Panc1 (cell line): ENCODE measurements around the gene NFS1.
A peak's percentile ranks its signal among the peaks of the same experiment; 100 is the strongest.

Source experiments
- POLR2AphosphoS5 ChIP-seq: IDR thresholded peaks from 2 replicates; pipeline ENCODE4 v1.6.1; 2012; ENCODE audit warnings: mild to moderate bottlenecking, low read depth, low read length, moderate library complexity
- SIN3A ChIP-seq: IDR thresholded peaks from 2 replicates; pipeline ENCODE4 v1.6.1; 2012; ENCODE audit warnings: low read depth, mild to moderate bottlenecking, low read length, moderate library complexity, borderline replicate concordance; ENCODE audit not compliant: insufficient read depth
- TF ChIP-seq, protein P1 (sequence below): fragments of 450-650 bp; IDR thresholded peaks from 2 replicates; pipeline ENCODE4 v1.5.1; 2017; ENCODE audit warnings: mild to moderate bottlenecking

DNA sequence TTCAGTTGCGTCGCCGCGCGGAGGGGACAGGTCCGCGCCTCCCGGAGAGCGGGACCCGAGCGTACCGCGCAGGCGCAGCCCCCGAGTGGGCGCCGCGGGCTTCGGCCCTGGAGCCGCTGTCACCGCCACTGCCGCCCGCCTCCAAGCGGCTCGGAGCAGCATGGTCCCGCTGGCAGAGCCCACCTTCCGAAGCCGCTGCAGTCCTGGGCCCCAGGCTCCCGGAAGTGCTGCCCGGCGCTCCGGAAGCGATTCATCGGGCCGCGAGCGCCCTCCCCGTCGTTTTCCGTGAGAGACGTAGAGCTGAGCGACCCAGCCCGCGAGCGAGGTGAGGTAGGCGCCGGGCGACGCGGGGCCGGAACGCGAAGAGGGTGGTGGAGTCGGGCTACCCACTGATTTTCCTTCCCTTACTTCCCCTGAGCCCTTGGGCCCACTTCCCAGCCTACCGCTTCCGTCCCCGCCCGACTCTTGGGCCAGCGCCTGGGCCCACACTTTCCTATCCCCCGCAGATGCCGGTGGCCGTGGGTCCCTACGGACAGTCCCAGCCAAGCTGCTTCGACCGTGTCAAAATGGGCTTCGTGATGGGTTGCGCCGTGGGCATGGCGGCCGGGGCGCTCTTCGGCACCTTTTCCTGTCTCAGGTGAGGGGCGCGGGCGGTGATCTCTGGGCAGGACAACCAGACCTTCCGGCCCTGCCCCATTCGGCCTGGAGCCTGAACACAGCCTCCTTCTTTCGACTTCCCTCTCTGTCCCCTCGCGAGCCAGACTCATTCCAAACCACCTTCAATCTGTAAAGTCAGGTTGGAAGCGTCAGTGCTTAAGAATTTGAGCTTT, at the start of gene NFS1, which contains the start of gene ROMO1:
- TF ChIP-seq, protein P1, sequence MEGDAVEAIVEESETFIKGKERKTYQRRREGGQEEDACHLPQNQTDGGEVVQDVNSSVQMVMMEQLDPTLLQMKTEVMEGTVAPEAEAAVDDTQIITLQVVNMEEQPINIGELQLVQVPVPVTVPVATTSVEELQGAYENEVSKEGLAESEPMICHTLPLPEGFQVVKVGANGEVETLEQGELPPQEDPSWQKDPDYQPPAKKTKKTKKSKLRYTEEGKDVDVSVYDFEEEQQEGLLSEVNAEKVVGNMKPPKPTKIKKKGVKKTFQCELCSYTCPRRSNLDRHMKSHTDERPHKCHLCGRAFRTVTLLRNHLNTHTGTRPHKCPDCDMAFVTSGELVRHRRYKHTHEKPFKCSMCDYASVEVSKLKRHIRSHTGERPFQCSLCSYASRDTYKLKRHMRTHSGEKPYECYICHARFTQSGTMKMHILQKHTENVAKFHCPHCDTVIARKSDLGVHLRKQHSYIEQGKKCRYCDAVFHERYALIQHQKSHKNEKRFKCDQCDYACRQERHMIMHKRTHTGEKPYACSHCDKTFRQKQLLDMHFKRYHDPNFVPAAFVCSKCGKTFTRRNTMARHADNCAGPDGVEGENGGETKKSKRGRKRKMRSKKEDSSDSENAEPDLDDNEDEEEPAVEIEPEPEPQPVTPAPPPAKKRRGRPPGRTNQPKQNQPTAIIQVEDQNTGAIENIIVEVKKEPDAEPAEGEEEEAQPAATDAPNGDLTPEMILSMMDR, result no peak; the same call in 1 of the 2 replicates
- peak; percentile 96 for TF ChIP-seq SIN3A
- peak; percentile 91 for TF ChIP-seq POLR2AphosphoS5
